Smooth muscle cell (in vitro differentiated cells): Measurements from ENCODE around the gene ZNF284. TPM values are rescaled to one million over a fixed set of nuclear protein-coding genes. Genes with fewer than 3 reads are reported as not detected.
"Not testable (repeated sequence)": the region's sequence is repeated elsewhere in the genome, so short reads cannot be mapped to it uniquely, and the experiment has no call there.

ENCODE experiments used
- DNase-seq: peaks from one replicate; lab custom pipeline; 2025; ENCODE audit not compliant: unreplicated experiment; lab: John Stamatoyannopoulos, UW
- H2AFZ ChIP-seq: fragments of 200-600 bp; sonication (generic); 2 replicates; pipeline ENCODE4 v1.6.0; 2016; ENCODE audit warnings: antibody characterized with exemption, low read depth, mild to moderate bottlenecking
- H3F3A ChIP-seq: fragments of 200-600 bp; sonication (generic); 2 replicates; pipeline ENCODE4 v1.6.0; 2017; ENCODE audit warnings: antibody characterized with exemption, low read depth
- H3K27ac ChIP-seq: fragments of 200-600 bp; sonication (generic); 2 replicates; pipeline ENCODE4 v1.5.1; 2016; ENCODE audit warnings: low read depth, mild to moderate bottlenecking
- H3K27me3 ChIP-seq: fragments of 200-600 bp; sonication (generic); 2 replicates; pipeline ENCODE4 v1.6.1; 2016; ENCODE audit warnings: low read depth, mild to moderate bottlenecking
- H3K36me3 ChIP-seq: fragments of 200-600 bp; sonication (generic); 2 replicates; pipeline ENCODE4 v1.5.1; 2016; ENCODE audit warnings: low read depth
- H3K4me1 ChIP-seq: fragments of 200-600 bp; sonication (generic); 2 replicates; pipeline ENCODE4 v1.5.1; 2016; ENCODE audit warnings: low read depth
- H3K4me2 ChIP-seq: fragments of 200-600 bp; sonication (generic); 2 replicates; pipeline ENCODE4 v1.6.0; 2016; ENCODE audit warnings: mild to moderate bottlenecking
- H3K4me3 ChIP-seq: fragments of 200-600 bp; sonication (generic); 2 replicates; pipeline ENCODE4 v1.5.1; 2016; ENCODE audit warnings: mild to moderate bottlenecking
- H3K79me2 ChIP-seq: fragments of 200-600 bp; sonication (generic); 2 replicates; pipeline ENCODE4 v1.6.0; 2016; ENCODE audit warnings: low read depth, mild to moderate bottlenecking
- H3K9ac ChIP-seq: fragments of 200-600 bp; sonication (generic); 2 replicates; pipeline ENCODE4 v1.6.0; 2016; ENCODE audit warnings: low read depth
- H3K9me3 ChIP-seq: fragments of 200-600 bp; sonication (generic); replicated peaks from 2 replicates; pipeline ENCODE4 v1.5.1; 2016; ENCODE audit warnings: low read depth
- H4K20me1 ChIP-seq: fragments of 200-600 bp; sonication (generic); 2 replicates; pipeline ENCODE4 v1.6.0; 2016; ENCODE audit warnings: low read depth
- CTCF ChIP-seq: fragments of 200-600 bp; sonication (generic); IDR thresholded peaks from 2 replicates; pipeline ENCODE4 v1.5.1; 2017; ENCODE audit warnings: borderline replicate concordance, mild to moderate bottlenecking, antibody characterized with exemption; ENCODE audit not compliant: insufficient read depth, poor library complexity, severe bottlenecking
- WGBS: methylation state at CpG from one replicate; pipeline ENCODE4 v1.1.7; 2016; ENCODE audit warnings: low lambda C conversion rate; 5-methylcytosine and 5-hydroxymethylcytosine counted together
- polyA plus RNA-seq: library from polyadenylated mRNA; unstranded; fragments of >200 nt; fragmentation: Nextera tagmentation; extraction: Ambion mirVana; gene quantifications from 2 replicates; pipeline ENCODE4 v1.2.1, GENCODE V29; 2016
- small RNA-seq: library from RNA; depleted of rRNA; stranded (forward); fragments of <200 nt; gene quantifications from one replicate; pipeline ENCODE3, GENCODE V24; 2014
- total RNA-seq: library from RNA; depleted of rRNA; stranded (reverse); fragments of >200 nt; gene quantifications from 2 replicates; pipeline ENCODE4 v1.2.3, GENCODE V29; 2014

Gene ZNF284
- total and polyA plus RNA-seq, 2 experiments from 2014 or later = 0.91 to 2.4 TPM

- TF ChIP-seq CTCF = no peak
- H3F3A ChIP-seq = peaks cover 4% of the 10 kb centered on the region
- H3K9ac ChIP-seq = peak overlapping the region; percentile 62
- 6% methylated on average over 18 of the region's 18 CpGs for WGBS
- H3K27ac ChIP-seq = peak overlapping the region; percentile 25
- peaks cover 8% of the 10 kb centered on the region for H3K4me1 ChIP-seq
- peaks cover 20% of the 10 kb centered on the region for H3K79me2 ChIP-seq
- no peaks in the 10 kb centered on the region for H4K20me1 ChIP-seq
- H3K4me2 ChIP-seq = peak overlapping the region; percentile 91
- H2AFZ ChIP-seq = peak overlapping the region; percentile 96
- no peak for DNase-seq
- H3K4me3 ChIP-seq = peak overlapping the region; percentile 79
- no peaks in the 10 kb centered on the region for H3K9me3 ChIP-seq
- no peaks in the 10 kb centered on the region for H3K27me3 ChIP-seq
- peaks cover 16% of the 10 kb centered on the region for H3K36me3 ChIP-seq
Measured at GRCh38 chr19:44113784-44114390, 41.9 kb downstream of the ZNF284 start.

- H3K27ac ChIP-seq, H4K20me1 ChIP-seq, H3K9ac ChIP-seq, H3K4me2 ChIP-seq, H3K27me3 ChIP-seq, H3K4me1 ChIP-seq, DNase-seq, H3F3A ChIP-seq, H3K79me2 ChIP-seq, H3K4me3 ChIP-seq, H2AFZ ChIP-seq: not testable (repeated sequence)
- Histone ChIP-seq H3K36me3 (peaks cover 51% of the 10 kb centered on the region), H3K9me3 (peaks cover 17% of the 10 kb centered on the region)
- 95% methylated on average over 4 of the region's 4 CpGs for WGBS
Measured at GRCh38 chr19:44121162-44121561, 49.2 kb downstream of the ZNF284 start.

- WGBS = 96% methylated on average over 5 of the region's 5 CpGs
- H3K9ac ChIP-seq = no peak overlapping the region
- peaks cover 51% of the 10 kb centered on the region for H3K36me3 ChIP-seq
- H3K4me3 ChIP-seq = no peak overlapping the region
- TF ChIP-seq CTCF = no peak
- H3K27ac ChIP-seq = no peak overlapping the region
- no peak overlapping the region for H2AFZ ChIP-seq
- H4K20me1 ChIP-seq = no peaks in the 10 kb centered on the region
- no peaks in the 10 kb centered on the region for H3K79me2 ChIP-seq
- H3K4me2 ChIP-seq = no peak overlapping the region
- H3K27me3 ChIP-seq = no peaks in the 10 kb centered on the region
- no peaks in the 10 kb centered on the region for H3K4me1 ChIP-seq
- H3F3A ChIP-seq = no peaks in the 10 kb centered on the region
- peaks cover 16% of the 10 kb centered on the region for H3K9me3 ChIP-seq
- DNase-seq = no peak
Measured at GRCh38 chr19:44131955-44132354, 60.0 kb downstream of the ZNF284 start.

Small RNA genes within 50 kb of the gene (small RNA-seq; reads per million reads assigned to genes)
- gene RNU6-902P = not detected

Other genes starting within 250 kb of the ZNF284 start
- 4.1 and 8.0 TPM in 2 replicates for gene ZNF283, start 244.8 kb upstream of the ZNF284 start, total RNA-seq
- 1.5 and 2.4 TPM in 2 replicates for gene ZNF283, start 244.8 kb upstream of the ZNF284 start, polyA plus RNA-seq
- 11.3 and 12.5 TPM in 2 replicates for gene ZNF404, start 188.2 kb upstream of the ZNF284 start, total RNA-seq
- gene ZNF404, start 188.2 kb upstream of the ZNF284 start, polyA plus RNA-seq = 8.6 and 10.2 TPM in 2 replicates
- gene ZNF45, start 136.9 kb upstream of the ZNF284 start, total RNA-seq = 6.1 and 14.8 TPM in 2 replicates
- 5.7 and 6.7 TPM in 2 replicates for gene ZNF45, start 136.9 kb upstream of the ZNF284 start, polyA plus RNA-seq
- gene ZNF221, start 120.9 kb upstream of the ZNF284 start, total RNA-seq = 4.9 and 6.6 TPM in 2 replicates
- 1.3 and 1.9 TPM in 2 replicates for gene ZNF221, start 120.9 kb upstream of the ZNF284 start, polyA plus RNA-seq
- 4.1 and 11.9 TPM in 2 replicates for gene ZNF155, start 88.0 kb upstream of the ZNF284 start, total RNA-seq
- gene ZNF155, start 88.0 kb upstream of the ZNF284 start, polyA plus RNA-seq = 1.2 and 5.5 TPM in 2 replicates
- 10.0 and 17.3 TPM in 2 replicates for gene ZNF230, start 69.2 kb upstream of the ZNF284 start, total RNA-seq
- gene ZNF230, start 69.2 kb upstream of the ZNF284 start, polyA plus RNA-seq = 1.2 and 4.4 TPM in 2 replicates
- gene ZNF222, start 46.8 kb upstream of the ZNF284 start, total RNA-seq = 5.3 and 13.5 TPM in 2 replicates
- gene ZNF222, start 46.8 kb upstream of the ZNF284 start, polyA plus RNA-seq = 5.2 and 5.9 TPM in 2 replicates
- gene ZNF223, start 20.1 kb upstream of the ZNF284 start, total RNA-seq = 5.5 and 10.2 TPM in 2 replicates
- 5.1 and 6.6 TPM in 2 replicates for gene ZNF223, start 20.1 kb upstream of the ZNF284 start, polyA plus RNA-seq
- 22.4 and 27.1 TPM in 2 replicates for gene ZNF224, start 22.2 kb downstream of the ZNF284 start, total RNA-seq
- gene ZNF224, start 22.2 kb downstream of the ZNF284 start, polyA plus RNA-seq = 7.3 and 19.1 TPM in 2 replicates
- gene ZNF225, start 41.2 kb downstream of the ZNF284 start, total RNA-seq = 3.3 and 6.8 TPM in 2 replicates
- gene ZNF225, start 41.2 kb downstream of the ZNF284 start, polyA plus RNA-seq = 2.5 and 3.1 TPM in 2 replicates
- gene ZNF234, start 69.4 kb downstream of the ZNF284 start, total RNA-seq = 4.6 and 4.8 TPM in 2 replicates
- 3.2 and 3.8 TPM in 2 replicates for gene ZNF234, start 69.4 kb downstream of the ZNF284 start, polyA plus RNA-seq
- gene ZNF226, start 92.9 kb downstream of the ZNF284 start, total RNA-seq = 38.2 and 42.3 TPM in 2 replicates
- gene ZNF226, start 92.9 kb downstream of the ZNF284 start, polyA plus RNA-seq = 36.0 and 39.4 TPM in 2 replicates
- gene ZNF227, start 140.4 kb downstream of the ZNF284 start, total RNA-seq = 11.7 and 14.5 TPM in 2 replicates
- 5.9 and 7.1 TPM in 2 replicates for gene ZNF227, start 140.4 kb downstream of the ZNF284 start, polyA plus RNA-seq
- 1.6 TPM in 1 of 2 replicates, not detected in the other for gene ZNF233, start 187.7 kb downstream of the ZNF284 start, total RNA-seq
- 0.72 and 0.86 TPM in 2 replicates for gene ZNF233, start 187.7 kb downstream of the ZNF284 start, polyA plus RNA-seq
- 0.85 and 5.5 TPM in 2 replicates for gene ZNF235, start 232.9 kb downstream of the ZNF284 start, total RNA-seq
- gene ZNF235, start 232.9 kb downstream of the ZNF284 start, polyA plus RNA-seq = 1.3 and 1.5 TPM in 2 replicates